Fibroblast of skin of scalp (primary cell): ENCODE results near the gene CTU2.

Source experiments
- DNase-seq: peaks from one replicate; pipeline ENCODE4 v3.0.0-alpha.2; 2013

The CTU2 gene

GRCh38 chr16:88762258-88762870 lies 56.1 kb downstream of the CTU2 start:
- DNase-seq = no peak

DNA sequence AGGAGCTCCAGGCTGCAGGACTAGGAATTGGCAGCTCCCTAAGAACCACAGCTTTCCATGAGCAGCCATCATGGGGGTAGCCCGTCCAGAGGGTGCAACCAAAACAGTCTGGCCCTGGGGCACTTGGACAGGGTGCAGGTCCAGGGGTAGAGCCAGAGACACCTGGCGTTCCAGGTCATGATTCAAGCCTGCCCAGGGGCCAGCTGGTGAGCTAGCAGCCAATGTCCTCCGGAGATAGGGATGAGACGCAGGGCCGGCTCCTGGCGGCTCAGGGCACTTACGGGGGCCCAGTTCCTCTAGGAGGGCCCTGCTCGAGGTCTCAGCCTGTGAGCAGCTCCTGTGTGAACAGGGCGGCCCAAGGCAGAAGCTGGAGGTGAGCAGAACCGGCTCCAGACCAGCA lies 56.6 kb downstream of the CTU2 start:
- DNase-seq = no peak

DNA sequence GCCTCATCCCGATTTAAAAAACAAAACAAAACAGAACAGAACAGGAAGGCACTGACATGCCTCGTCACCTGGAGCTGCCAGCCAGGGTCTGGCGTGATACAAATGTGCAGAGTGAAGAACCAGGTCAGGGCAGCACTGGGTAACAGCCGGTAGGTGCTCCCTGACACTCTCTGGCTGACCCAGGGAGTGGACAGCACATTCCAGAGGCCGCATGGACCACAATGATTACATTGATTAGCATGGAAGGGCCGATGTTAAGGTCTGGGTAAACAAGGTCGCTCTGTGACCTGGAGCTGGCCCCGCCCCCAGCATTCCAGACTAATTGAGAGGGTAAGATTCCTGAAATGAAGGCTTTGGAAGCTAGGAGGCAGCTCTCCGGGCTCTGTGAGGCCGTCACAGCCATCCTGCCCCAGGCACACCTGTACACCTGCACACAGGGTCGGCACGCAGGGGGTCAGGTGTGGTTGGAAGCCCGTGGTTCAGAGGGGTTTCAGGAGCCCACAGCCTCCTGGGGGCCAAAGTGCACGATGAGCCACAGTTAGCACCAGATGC lies 57.3 kb downstream of the CTU2 start:
- no peak for DNase-seq

DNA sequence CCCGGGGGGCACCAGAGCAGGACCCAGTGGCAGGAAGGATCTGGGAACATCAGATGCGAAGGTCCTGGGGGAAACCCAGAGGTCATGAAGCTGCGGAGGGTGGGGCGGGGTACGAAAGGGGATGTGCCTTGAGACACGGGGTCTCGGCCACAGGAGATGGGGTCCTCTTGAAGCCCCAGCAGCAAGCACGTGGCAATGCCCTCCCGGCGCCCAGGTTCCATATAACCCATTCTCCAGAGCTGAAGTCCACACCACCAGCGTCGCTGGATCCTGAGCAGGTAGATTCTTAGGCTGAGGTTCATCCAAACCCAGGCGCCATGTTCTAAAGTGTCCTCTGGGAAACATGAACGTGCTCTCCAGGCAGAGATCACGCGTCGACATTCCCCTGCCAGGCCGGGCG lies 57.8 kb downstream of the CTU2 start:
- no peak for DNase-seq

DNA sequence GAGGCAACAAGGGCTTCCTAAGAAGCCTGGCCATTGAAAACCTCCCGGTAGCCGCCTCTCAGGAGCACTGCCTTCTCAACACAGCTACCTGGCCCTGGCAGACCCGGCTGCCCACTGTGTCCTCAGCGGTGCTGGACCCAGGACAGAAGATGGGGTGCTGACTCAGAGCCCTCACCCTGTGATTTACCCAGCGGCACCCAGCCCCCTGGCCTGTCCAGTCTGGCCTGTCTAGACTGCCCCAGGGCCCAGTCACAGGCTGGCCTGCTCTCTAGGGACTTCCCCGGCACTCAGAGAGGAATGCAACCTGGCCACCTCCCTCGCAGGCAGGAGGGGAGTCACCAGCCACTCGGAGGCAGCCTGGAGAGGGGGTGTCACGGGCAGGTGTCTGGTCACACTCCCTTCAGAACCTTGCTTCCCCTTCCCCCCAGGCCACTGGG lies 58.6 kb downstream of the CTU2 start:
- no peak for DNase-seq
